Effector memory CD4-positive, alpha-beta T cell (primary cell): Measurements from ENCODE around the gene RBM12.

Experiments
- DNase-seq, 3 donors: peaks; one replicate each; pipeline ENCODE4 v3.0.0-alpha.2; 2020
- H3K27ac ChIP-seq: 2 replicates; pipeline ENCODE4 v1.7.0; 2013; ENCODE audit warnings: mild to moderate bottlenecking, low read length, moderate library complexity; ENCODE audit not compliant: insufficient read depth, poor library complexity, severe bottlenecking
- H3K27me3 ChIP-seq: replicated peaks from 2 replicates; pipeline ENCODE4 v1.7.0; 2013; ENCODE audit warnings: mild to moderate bottlenecking, low read length; ENCODE audit not compliant: insufficient read depth, control insufficient read depth, poor library complexity, severe bottlenecking
- H3K36me3 ChIP-seq: 2 replicates; pipeline ENCODE4 v1.7.0; 2013; ENCODE audit warnings: mild to moderate bottlenecking, low read length, moderate library complexity; ENCODE audit not compliant: control insufficient read depth, insufficient read depth
- H3K4me1 ChIP-seq: 2 replicates; pipeline ENCODE4 v1.7.0; 2013; ENCODE audit warnings: low read length, mild to moderate bottlenecking; ENCODE audit not compliant: control insufficient read depth, insufficient read depth, poor library complexity, severe bottlenecking
- H3K4me3 ChIP-seq: 2 replicates; pipeline ENCODE4 v1.7.0; 2013; ENCODE audit warnings: low read length, low read depth, mild to moderate bottlenecking; ENCODE audit not compliant: insufficient read depth, poor library complexity, severe bottlenecking
- H3K9me3 ChIP-seq: 2 replicates; pipeline ENCODE4 v1.7.0; 2013; ENCODE audit warnings: mild to moderate bottlenecking, low read length, moderate library complexity; ENCODE audit not compliant: control insufficient read depth

RBM12 gene

GRCh38 chr20:35641743-35642142 is 23.0 kb downstream of the RBM12 start:
- H3K27ac ChIP-seq = no peak overlapping the region
- DNase-seq = no peak
- H3K36me3 ChIP-seq = no peaks in the 10 kb centered on the region
- no peaks in the 10 kb centered on the region for H3K27me3 ChIP-seq
- H3K9me3 ChIP-seq = no peaks in the 10 kb centered on the region
- H3K4me1 ChIP-seq = peaks cover 7% of the 10 kb centered on the region
- H3K4me3 ChIP-seq = no peak overlapping the region

- no peak for DNase-seq
- H3K27me3 ChIP-seq = no peaks in the 10 kb centered on the region
- H3K9me3 ChIP-seq = no peaks in the 10 kb centered on the region
- no peak overlapping the region for H3K4me3 ChIP-seq
- no peaks in the 10 kb centered on the region for H3K36me3 ChIP-seq
- no peak overlapping the region for H3K27ac ChIP-seq
- H3K4me1 ChIP-seq = peaks cover 7% of the 10 kb centered on the region
These were observed 24.0 kb downstream of the RBM12 start for GRCh38 chr20:35640724-35641123.

DNA sequence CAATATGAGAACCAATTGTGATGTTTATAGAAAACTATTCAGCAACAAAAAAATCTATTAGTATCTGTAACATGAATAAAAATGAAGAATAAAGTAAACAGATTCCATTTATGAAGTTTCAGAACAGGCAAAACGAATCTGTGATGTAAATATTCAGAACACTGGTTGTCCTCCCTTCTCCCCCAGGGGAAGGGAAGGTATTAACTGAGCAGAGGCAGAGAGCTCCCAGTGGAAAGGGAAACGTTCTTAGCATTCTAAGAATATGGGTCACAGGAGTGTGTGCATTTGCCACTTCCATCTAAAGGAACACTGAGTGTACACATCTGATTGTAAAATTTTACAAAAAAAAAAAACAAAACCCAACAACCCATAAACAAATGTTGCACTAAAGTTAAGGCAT is 25.9 kb downstream of the RBM12 start:
- Histone ChIP-seq H3K9me3 (no peaks in the 10 kb centered on the region), H3K27me3 (no peaks in the 10 kb centered on the region), H3K4me1 (no peaks in the 10 kb centered on the region), H3K36me3 (no peaks in the 10 kb centered on the region), H3K27ac (no peak overlapping the region), H3K4me3 (no peak overlapping the region)
- no peak for DNase-seq

DNA sequence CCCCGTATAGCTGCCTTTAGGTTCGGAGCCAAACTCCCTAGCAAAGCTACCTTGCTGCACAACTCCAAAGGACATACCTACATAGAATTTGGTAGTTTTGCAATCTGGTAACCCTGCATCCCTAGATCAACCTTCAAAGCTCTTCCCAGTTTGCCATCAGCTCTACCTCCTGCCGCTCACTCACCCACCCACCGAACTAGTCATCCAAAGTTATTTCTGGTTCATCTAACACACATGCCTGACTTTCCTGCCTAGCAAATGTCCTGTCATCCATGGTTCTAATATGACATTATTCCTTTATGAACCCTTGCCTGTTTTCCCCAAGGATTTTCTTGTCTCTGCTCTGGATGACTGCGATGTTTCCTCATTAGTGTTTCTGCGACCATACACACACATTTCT is 27.4 kb downstream of the RBM12 start:
- no peaks in the 10 kb centered on the region for H3K9me3 ChIP-seq
- no peaks in the 10 kb centered on the region for H3K27me3 ChIP-seq
- no peak for DNase-seq
- no peaks in the 10 kb centered on the region for H3K4me1 ChIP-seq
- H3K4me3 ChIP-seq = no peak overlapping the region
- peaks cover 4% of the 10 kb centered on the region for H3K36me3 ChIP-seq
- no peak overlapping the region for H3K27ac ChIP-seq

DNA sequence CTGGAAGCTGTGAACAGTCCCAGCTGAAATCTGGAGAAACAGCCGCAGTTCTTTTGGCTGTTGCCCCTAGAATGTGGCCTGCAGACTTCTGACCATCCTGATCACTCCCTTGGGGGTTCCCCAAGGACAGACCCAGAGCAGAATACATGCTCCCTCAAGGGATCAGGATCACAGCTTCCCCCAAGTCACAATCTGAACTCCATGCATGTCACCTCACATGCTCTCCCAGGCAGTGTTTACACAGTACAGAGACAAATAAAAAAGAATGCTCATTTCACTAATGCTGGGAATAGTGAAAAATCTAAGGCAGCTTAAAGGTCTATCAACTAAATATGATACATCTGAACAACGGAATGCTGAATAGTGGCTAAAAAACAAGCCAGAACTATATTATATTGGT is 28.6 kb downstream of the RBM12 start:
- peaks cover 15% of the 10 kb centered on the region for H3K36me3 ChIP-seq
- H3K27ac ChIP-seq = no peak overlapping the region
- H3K4me1 ChIP-seq = no peaks in the 10 kb centered on the region
- no peaks in the 10 kb centered on the region for H3K27me3 ChIP-seq
- H3K4me3 ChIP-seq = no peak overlapping the region
- no peak for DNase-seq
- no peaks in the 10 kb centered on the region for H3K9me3 ChIP-seq

GRCh38 chr20:35635652-35636051 is 29.0 kb downstream of the RBM12 start:
- Histone ChIP-seq H3K9me3 (no peaks in the 10 kb centered on the region), H3K4me3 (no peak overlapping the region), H3K36me3 (peaks cover 20% of the 10 kb centered on the region), H3K4me1 (no peaks in the 10 kb centered on the region), H3K27ac (no peak overlapping the region), H3K27me3 (no peaks in the 10 kb centered on the region)
- DNase-seq = no peak

- no peaks in the 10 kb centered on the region for H3K27me3 ChIP-seq
- no peaks in the 10 kb centered on the region for H3K4me1 ChIP-seq
- no peak overlapping the region for H3K27ac ChIP-seq
- no peak overlapping the region for H3K4me3 ChIP-seq
- DNase-seq = no peak
- H3K9me3 ChIP-seq = no peaks in the 10 kb centered on the region
- peaks cover 39% of the 10 kb centered on the region for H3K36me3 ChIP-seq
These were observed 32.1 kb downstream of the RBM12 start for GRCh38 chr20:35632539-35633115.

- H3K4me1 ChIP-seq = no peaks in the 10 kb centered on the region
- H3K36me3 ChIP-seq = peaks cover 56% of the 10 kb centered on the region
- no peaks in the 10 kb centered on the region for H3K27me3 ChIP-seq
- no peak overlapping the region for H3K27ac ChIP-seq
- no peak overlapping the region for H3K4me3 ChIP-seq
- DNase-seq = no peak
- H3K9me3 ChIP-seq = no peaks in the 10 kb centered on the region
These were observed 34.1 kb downstream of the RBM12 start for GRCh38 chr20:35630636-35631035.

GRCh38 chr20:35629427-35630145 is 35.1 kb downstream of the RBM12 start:
- no peak overlapping the region for H3K4me3 ChIP-seq
- no peak for DNase-seq
- no peaks in the 10 kb centered on the region for H3K4me1 ChIP-seq
- no peak overlapping the region for H3K27ac ChIP-seq
- no peaks in the 10 kb centered on the region for H3K27me3 ChIP-seq
- H3K36me3 ChIP-seq = peaks cover 62% of the 10 kb centered on the region
- no peaks in the 10 kb centered on the region for H3K9me3 ChIP-seq

GRCh38 chr20:35627121-35627520 is 37.6 kb downstream of the RBM12 start:
- peaks cover 56% of the 10 kb centered on the region for H3K36me3 ChIP-seq
- no peaks in the 10 kb centered on the region for H3K4me1 ChIP-seq
- H3K4me3 ChIP-seq = no peak overlapping the region
- DNase-seq = no peak
- no peak overlapping the region for H3K27ac ChIP-seq
- H3K9me3 ChIP-seq = no peaks in the 10 kb centered on the region
- H3K27me3 ChIP-seq = no peaks in the 10 kb centered on the region
